Measurements from ENCODE around the gene SLC39A8.
"Not testable (repeated sequence)": the region's sequence is repeated elsewhere in the genome, so short reads cannot be mapped to it uniquely, and the experiment has no call there.

The SLC39A8 gene

GRCh38 chr4:102301167-102301566, 44.1 kb downstream of the SLC39A8 start:
- DNase-seq (ENCODE audit: low read depth, low spot score), result no peak

GRCh38 chr4:102299354-102300107, 45.8 kb downstream of the SLC39A8 start:
- DNase-seq (ENCODE audit: low read depth, low spot score), result no peak

GRCh38 chr4:102298716-102299115, 46.6 kb downstream of the SLC39A8 start:
- no peak for DNase-seq (ENCODE audit: low read depth, low spot score)

- DNase-seq (ENCODE audit: low read depth, low spot score), result no peak
Measured at GRCh38 chr4:102295153-102295862, 50.0 kb downstream of the SLC39A8 start.

GRCh38 chr4:102288497-102288896, 56.8 kb downstream of the SLC39A8 start:
- no peak for DNase-seq (ENCODE audit: low read depth, low spot score)

GRCh38 chr4:102285831-102286230, 59.5 kb downstream of the SLC39A8 start:
- DNase-seq (ENCODE audit: low read depth, low spot score), result no peak

GRCh38 chr4:102281171-102281839, 64.0 kb downstream of the SLC39A8 start:
- DNase-seq (ENCODE audit: low read depth, low spot score), result no peak

GRCh38 chr4:102273317-102273716, 72.0 kb downstream of the SLC39A8 start:
- DNase-seq (ENCODE audit: low read depth, low spot score), result not testable (repeated sequence)

GRCh38 chr4:102272318-102272717, 73.0 kb downstream of the SLC39A8 start:
- DNase-seq (ENCODE audit: low read depth, low spot score), result no peak

- no peak for DNase-seq (ENCODE audit: low read depth, low spot score)
Measured at GRCh38 chr4:102268355-102268754, 76.9 kb downstream of the SLC39A8 start.

- DNase-seq (ENCODE audit: low read depth, low spot score), result peak; percentile 26
Measured at GRCh38 chr4:102263024-102263787, 82.1 kb downstream of the SLC39A8 start.

- no peak for DNase-seq (ENCODE audit: low read depth, low spot score)
Measured at GRCh38 chr4:102259702-102260101, 85.6 kb downstream of the SLC39A8 start.

GRCh38 chr4:102259081-102259480, 86.2 kb downstream of the SLC39A8 start:
- no peak for DNase-seq (ENCODE audit: low read depth, low spot score)

- no peak for DNase-seq (ENCODE audit: low read depth, low spot score)
Measured at GRCh38 chr4:102256321-102256720, 89.0 kb downstream of the SLC39A8 start.

GRCh38 chr4:102253860-102254259, 91.4 kb downstream of the SLC39A8 start:
- DNase-seq (ENCODE audit: low read depth, low spot score), result no peak

GRCh38 chr4:102252171-102252570, 93.1 kb downstream of the SLC39A8 start:
- DNase-seq (ENCODE audit: low read depth, low spot score), result no peak

- no peak for DNase-seq (ENCODE audit: low read depth, low spot score)
Measured at GRCh38 chr4:102250341-102250740, 94.9 kb downstream of the SLC39A8 start.

- DNase-seq (ENCODE audit: low read depth, low spot score), result peak; percentile 38
Measured at GRCh38 chr4:102247041-102247440, 98.2 kb downstream of the SLC39A8 start.

- no peak for DNase-seq (ENCODE audit: low read depth, low spot score)
Measured at GRCh38 chr4:102246416-102246815, 98.9 kb downstream of the SLC39A8 start.

GRCh38 chr4:102244878-102245535, 100.3 kb downstream of the SLC39A8 start:
- no peak for DNase-seq (ENCODE audit: low read depth, low spot score)

- DNase-seq (ENCODE audit: low read depth, low spot score), result not testable (repeated sequence)
Measured at GRCh38 chr4:102243296-102243695, 102.0 kb downstream of the SLC39A8 start.
